ENCODE results near the gene B3GALNT2. TPM values are rescaled to one million over a fixed set of nuclear protein-coding genes. Genes with fewer than 3 reads are reported as not detected.
A peak's percentile ranks its signal among the peaks of the same experiment; 100 is the strongest.

B3GALNT2 gene
- total RNA-seq, 4 donors from 2014 or later: 28.8 to 35.3 (median 32.4) TPM

GRCh38 chr1:235407419-235407818 is 96.8 kb downstream of the B3GALNT2 start:
- no peaks in the 10 kb centered on the region for H3K27me3 ChIP-seq
- peak overlapping the region in 1 of 4 donors; percentile 64 for H3K27ac ChIP-seq
- no peak for DNase-seq
- in situ Hi-C loops (cut with MboI; ENCODE audit: low sequenced_read_pairs in 4 of 4): loop anchor here in 1 of 4 donors (25.0 kb wide), 1 partner anchor 295 kb away; no protein-coding TSS in a partner anchor
- no peaks in the 10 kb centered on the region for H3K9me3 ChIP-seq
- intact Hi-C loops (cut with DNase I; ENCODE audit: low total_unique reads): no loop called here
- TF ChIP-seq CTCF (IDR thresholded peaks at IDR 0.05 in 4 of 5, conservative IDR thresholded peaks at IDR 0.05 in 1 of 5): no peak
- no peak for TF ChIP-seq POLR2A (IDR thresholded peaks at IDR 0.05)
- peak in 1 of 2 donors; percentile 57 for ATAC-seq
- H3K36me3 ChIP-seq: peaks cover 0 to 13% of the 10 kb centered on the region in 2 donors
- no peak overlapping the region for H3K4me3 ChIP-seq
- H3K4me1 ChIP-seq: peaks cover 16 to 21% of the 10 kb centered on the region in 2 donors

DNA sequence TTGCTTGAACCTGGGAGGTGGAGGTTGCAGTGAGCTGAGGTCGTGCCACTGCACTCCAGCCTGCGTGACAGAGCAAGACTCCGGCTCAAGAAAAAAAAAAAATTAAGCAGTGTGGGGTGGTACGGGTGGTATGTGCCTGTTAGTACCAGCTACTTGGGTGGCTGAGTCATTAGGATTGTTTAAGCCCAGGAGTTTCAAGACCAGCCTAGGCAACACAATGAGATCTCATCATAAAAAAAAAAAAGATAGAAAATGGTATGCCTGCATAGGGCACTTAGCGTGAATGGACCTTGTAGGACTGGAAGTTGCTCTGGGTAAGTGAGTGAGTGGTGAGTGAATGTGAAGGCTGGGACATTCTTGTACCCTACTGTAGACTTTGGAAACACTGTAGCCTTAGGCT is 100.1 kb downstream of the B3GALNT2 start:
- intact Hi-C loops (cut with DNase I; ENCODE audit: low total_unique reads) (no loop called here), in situ Hi-C loops (cut with MboI; ENCODE audit: low sequenced_read_pairs in 4 of 4) (loop anchor here in 1 of 4 donors (25.0 kb wide), 1 partner anchor 292 kb away; no protein-coding TSS in a partner anchor)
- no peak for DNase-seq
- Histone ChIP-seq H3K27me3 (no peaks in the 10 kb centered on the region), H3K27ac (no peak overlapping the region), H3K36me3 (peaks cover 0 to 13% of the 10 kb centered on the region in 2 donors), H3K4me1 (peaks cover 9 to 14% of the 10 kb centered on the region in 2 donors), H3K9me3 (no peaks in the 10 kb centered on the region), H3K4me3 (no peak overlapping the region)
- no peak for ATAC-seq
- no peak for TF ChIP-seq CTCF (IDR thresholded peaks at IDR 0.05 in 4 of 5, conservative IDR thresholded peaks at IDR 0.05 in 1 of 5)
- no peak for TF ChIP-seq POLR2A (IDR thresholded peaks at IDR 0.05)

DNA sequence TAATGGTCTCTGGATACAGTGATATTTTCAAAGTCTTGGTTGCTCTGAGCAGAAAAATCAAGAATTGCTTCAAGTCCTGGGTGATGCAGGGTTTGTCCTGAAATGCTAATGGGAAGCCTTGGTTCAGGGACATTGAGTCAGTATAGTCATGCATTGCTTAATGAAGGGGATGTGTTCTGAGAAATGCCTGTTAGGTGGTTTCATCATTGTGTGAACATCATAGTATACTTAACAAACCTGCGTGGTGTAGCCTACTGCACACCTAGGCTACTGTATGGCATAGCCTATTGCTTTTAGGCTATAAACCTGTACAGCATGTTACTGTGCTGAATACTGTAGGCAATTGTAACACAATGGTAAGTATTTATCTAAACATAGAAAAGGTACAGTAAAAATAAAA is 100.7 kb downstream of the B3GALNT2 start:
- Histone ChIP-seq H3K36me3 (peaks cover 0 to 13% of the 10 kb centered on the region in 2 donors), H3K9me3 (no peaks in the 10 kb centered on the region), H3K4me3 (no peak overlapping the region), H3K27ac (no peak overlapping the region), H3K27me3 (no peaks in the 10 kb centered on the region), H3K4me1 (peaks cover 6 to 8% of the 10 kb centered on the region in 2 donors)
- no peak for TF ChIP-seq POLR2A (IDR thresholded peaks at IDR 0.05)
- no peak for TF ChIP-seq CTCF (IDR thresholded peaks at IDR 0.05 in 4 of 5, conservative IDR thresholded peaks at IDR 0.05 in 1 of 5)
- DNase-seq (no peak), ATAC-seq (no peak)
- intact Hi-C loops (cut with DNase I; ENCODE audit: low total_unique reads) (no loop called here), in situ Hi-C loops (cut with MboI; ENCODE audit: low sequenced_read_pairs in 4 of 4) (loop anchor here in 1 of 4 donors (25.0 kb wide), 1 partner anchor 291 kb away; no protein-coding TSS in a partner anchor)

- Histone ChIP-seq H3K4me3 (no peak overlapping the region), H3K4me1 (peaks cover 0 to 5% of the 10 kb centered on the region in 2 donors), H3K9me3 (no peaks in the 10 kb centered on the region), H3K36me3 (peaks cover 0 to 13% of the 10 kb centered on the region in 2 donors), H3K27ac (no peak overlapping the region), H3K27me3 (no peaks in the 10 kb centered on the region)
- ATAC-seq (peak in 1 of 2 donors; percentile 58), DNase-seq (no peak)
- in situ Hi-C loops (cut with MboI; ENCODE audit: low sequenced_read_pairs in 4 of 4): loop anchor here in 1 of 4 donors (25.0 kb wide), 1 partner anchor 290 kb away; no protein-coding TSS in a partner anchor
- intact Hi-C loops (cut with DNase I; ENCODE audit: low total_unique reads): no loop called here
- TF ChIP-seq POLR2A (IDR thresholded peaks at IDR 0.05) (no peak), CTCF (IDR thresholded peaks at IDR 0.05 in 4 of 5, conservative IDR thresholded peaks at IDR 0.05 in 1 of 5) (no peak)
These were observed 101.6 kb downstream of the B3GALNT2 start for GRCh38 chr1:235402457-235403200.
